Activated T-helper 9 cell treated with anti-CD3 and anti-CD28 coated beads, Interleukin-2, amount 50 U/mL, for 16 hours (primary cell): ENCODE results near the gene PSMC4.
"Not testable (repeated sequence)": the region's sequence is repeated elsewhere in the genome, so short reads cannot be mapped to it uniquely, and the experiment has no call there.

Experiments
- DNase-seq: peaks from one replicate; pipeline ENCODE4 v3.0.0-alpha.2; 2020; ENCODE audit warnings: low read depth

The PSMC4 gene

DNA sequence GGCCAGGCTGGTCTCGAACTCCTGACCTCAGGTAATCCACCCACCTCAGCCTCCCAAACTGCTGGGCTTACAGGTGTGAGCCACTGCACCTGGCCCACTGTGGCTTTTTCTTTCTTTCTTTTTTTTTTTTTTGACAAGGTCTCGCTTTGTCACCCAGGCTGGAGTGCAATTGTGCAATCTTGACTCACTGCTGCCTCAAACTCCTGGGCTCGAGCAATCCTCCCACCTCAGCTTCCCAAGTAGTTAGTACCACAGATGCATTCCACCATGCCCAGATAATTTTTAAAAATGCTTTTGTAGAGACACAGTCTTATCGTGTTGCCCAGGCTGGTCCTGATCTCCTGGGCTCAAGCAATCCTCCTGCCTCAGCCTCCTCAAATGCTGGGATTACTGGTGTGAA is 24.4 kb upstream of the PSMC4 start:
- no peak for DNase-seq

DNA sequence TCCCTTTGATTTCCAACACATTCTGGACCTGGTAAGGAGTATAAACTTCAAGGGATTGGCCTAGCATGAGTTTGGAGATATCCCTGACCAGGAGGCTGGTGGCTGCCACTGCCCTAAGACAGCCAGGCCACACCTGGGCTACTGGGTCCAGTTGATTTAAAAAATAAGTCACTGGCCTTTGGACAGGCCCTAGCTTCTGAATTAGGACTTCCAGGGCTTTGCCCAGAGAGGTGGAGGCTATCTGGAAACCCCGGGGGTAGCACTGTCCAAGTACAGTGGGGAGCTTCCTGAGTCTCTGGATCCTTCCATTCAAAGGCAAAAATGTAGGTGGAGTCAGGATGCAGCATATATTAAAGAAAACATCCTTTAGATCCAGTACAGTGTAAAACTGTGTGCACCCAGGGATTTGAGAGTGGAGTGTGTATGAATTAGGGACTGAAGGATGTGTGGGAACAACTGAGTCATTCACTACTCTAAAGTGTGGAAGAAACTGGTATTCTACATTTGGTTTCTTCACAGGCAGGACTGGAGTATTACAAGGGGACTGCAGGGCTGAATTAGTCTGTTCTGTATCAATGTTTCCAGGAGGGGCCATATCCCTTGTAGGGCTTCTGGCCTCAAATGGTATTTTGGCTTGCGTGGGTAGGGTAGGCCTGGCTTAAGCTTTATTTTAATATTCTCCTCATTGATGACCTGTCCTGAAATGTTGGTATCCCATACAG is 21.8 kb upstream of the PSMC4 start:
- DNase-seq, result no peak

DNA sequence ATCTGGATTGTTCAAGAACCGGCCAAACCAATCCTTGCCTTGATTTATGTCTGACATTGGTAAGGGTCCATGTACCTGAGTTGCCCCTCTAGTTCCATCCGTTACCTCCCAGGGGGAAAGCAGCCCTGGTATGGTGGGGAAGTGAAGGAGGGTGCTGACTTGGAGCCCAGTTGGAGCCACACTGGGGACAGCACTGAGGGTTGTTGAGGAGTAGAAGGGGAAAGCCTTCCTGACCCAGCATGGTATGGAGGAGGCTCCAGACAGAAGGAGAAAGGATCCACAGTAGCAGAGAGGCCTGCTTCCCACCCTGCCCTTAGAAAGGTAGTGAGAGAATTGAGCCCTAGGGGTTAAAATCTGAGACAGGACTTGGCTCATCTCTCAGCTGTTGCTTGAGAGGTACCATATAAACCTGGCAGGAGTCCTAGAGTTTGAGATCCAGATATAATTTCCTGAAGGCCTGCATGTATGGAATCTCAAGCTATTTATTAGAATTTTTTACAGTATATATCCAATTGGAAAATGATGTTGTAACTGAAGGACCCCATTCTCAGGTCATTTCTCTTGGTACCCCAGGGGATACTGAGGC is 19.8 kb upstream of the PSMC4 start:
- no peak for DNase-seq

DNA sequence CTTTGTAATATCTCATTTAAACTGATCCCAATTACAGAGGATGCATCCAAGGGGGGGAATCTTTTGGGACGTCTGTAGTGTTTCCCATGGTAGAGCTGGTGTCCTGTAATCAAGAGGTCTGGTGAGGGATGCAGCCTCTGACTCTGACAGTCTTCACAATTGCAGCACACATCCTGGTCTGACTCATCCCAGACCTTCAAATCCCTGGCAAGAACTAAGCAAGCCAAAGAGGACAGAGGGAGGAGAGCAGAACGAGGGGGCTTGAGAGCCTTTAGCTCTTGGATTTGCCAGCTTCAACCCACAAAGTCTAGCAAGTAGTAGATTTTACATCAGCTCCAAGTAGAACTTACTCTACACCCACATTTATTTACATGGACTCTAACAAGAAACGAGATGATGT is 19.3 kb upstream of the PSMC4 start:
- DNase-seq, result no peak

DNA sequence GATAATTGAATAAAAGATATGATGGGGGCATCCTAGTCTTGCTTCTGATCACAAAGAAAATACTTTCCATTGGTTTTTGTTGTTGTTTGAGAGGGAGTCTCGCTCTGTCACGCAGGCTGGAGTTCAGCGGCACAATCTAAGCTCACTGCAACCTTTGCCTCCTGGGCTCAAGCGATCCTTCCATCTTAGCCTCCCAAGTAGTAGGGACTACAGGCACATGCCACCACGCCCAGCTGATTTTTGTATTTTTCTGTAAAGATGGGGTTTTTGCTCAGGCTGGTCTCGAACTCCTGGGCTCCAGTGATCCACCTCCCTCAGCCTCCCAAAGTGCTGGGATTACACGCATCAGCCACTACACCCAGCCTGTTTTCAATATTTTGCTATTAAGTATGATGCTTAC is 17.1 kb upstream of the PSMC4 start:
- DNase-seq, result no peak

DNA sequence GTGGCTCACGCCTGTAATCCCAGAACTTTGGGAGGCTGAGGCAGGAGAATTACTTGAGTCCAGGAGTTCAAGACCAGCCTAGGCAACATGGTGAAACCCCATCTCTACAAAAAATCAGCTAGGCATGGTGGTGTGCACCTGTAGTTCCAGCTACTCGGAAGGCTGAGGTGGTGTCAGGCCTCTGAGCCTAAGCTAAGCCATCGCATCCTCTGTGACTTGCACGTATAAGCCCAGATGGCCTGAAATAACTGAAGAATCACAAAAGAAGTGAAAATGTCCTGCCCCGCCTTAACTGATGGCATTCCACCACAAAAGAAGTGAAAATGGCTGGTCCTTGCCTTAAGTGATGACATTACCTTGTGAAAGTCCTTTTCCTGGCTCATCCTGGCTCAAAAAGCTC is 13.1 kb upstream of the PSMC4 start:
- not testable (repeated sequence) for DNase-seq

DNA sequence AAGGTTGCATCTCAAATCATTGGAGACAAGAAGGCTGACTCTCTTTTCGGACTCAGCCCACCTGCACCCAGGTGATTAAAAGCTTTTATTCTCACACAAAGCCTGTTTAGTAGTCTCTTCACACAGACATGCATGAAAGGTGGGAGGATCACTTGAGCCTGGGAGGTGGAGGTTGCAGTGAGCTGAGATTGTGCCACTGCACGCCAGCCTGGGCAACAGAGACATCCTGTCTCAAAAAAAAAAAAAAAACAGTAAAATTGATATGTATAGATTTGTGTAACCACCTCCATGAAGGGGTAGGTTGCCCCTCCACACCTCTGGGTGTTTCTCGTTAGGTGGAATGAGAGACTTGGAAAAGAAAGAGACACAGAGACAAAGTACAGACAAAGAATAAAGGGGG is 12.0 kb upstream of the PSMC4 start:
- not testable (repeated sequence) for DNase-seq

- not testable (repeated sequence) for DNase-seq
Measured at GRCh38 chr19:39959407-39959806, 11.6 kb upstream of the PSMC4 start.

DNA sequence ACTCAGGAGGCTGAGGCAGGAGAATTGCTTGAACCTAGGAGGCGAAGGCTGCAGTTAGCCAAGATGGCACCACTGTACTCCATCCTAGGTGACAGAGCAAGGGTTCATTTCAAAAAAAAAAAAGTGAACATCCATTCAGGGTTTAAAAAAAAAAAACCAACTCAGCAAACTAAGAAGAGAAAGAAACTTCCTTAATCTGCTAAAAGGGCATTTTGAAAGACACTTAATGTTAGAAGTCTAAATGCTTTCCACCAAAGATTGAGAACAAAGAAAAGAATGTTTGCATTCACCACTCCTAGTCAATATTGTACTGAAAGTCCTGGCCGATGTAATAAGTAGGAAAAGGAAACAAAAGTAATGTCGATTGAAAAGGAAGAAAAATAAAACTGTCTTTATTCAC is 7.1 kb upstream of the PSMC4 start:
- DNase-seq, result no peak

GRCh38 chr19:39966617-39967016 is 4.3 kb upstream of the PSMC4 start:
- DNase-seq, result no peak

DNA sequence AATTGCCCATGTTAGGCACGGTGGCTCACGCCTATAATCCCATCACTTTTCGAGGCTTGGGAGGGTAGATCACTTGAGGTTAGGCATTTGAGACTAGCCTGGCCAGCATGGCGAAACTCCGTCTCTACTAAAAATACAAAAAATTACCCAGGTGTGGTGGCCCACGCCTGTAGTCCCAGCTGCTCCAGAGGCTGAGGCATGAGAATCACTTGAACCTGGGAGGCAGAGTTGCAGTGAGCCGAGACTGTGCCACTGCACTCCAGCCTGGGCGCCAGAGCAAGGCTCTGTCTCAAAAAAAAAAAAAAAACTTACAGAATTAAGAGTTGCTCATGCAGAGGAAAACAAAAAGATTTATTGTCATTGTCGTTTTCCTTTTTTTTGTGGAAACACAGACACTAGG is 3.4 kb upstream of the PSMC4 start:
- DNase-seq, result no peak

DNA sequence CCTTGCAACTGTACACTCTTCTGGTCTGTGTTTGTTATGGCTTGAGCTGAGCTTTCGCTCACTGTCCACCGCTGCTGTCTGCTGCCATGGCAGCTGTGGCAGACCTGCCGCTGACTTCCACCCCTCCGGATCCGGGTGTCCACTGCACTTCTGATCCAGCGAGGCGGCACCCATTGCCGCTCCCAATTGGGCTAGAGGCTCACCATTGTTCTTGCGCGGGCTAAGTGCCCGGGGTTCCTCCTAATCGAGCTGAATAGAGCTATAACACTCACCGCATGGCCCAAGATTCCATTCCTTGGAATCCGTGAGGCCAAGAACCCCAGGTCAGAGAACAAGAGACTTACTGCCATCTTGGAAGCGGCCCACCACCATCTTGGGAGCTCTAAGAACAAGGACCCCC is 2.2 kb upstream of the PSMC4 start:
- DNase-seq, result no peak

- no peak for DNase-seq
Measured at GRCh38 chr19:39969266-39969665, 1.7 kb upstream of the PSMC4 start.

DNA sequence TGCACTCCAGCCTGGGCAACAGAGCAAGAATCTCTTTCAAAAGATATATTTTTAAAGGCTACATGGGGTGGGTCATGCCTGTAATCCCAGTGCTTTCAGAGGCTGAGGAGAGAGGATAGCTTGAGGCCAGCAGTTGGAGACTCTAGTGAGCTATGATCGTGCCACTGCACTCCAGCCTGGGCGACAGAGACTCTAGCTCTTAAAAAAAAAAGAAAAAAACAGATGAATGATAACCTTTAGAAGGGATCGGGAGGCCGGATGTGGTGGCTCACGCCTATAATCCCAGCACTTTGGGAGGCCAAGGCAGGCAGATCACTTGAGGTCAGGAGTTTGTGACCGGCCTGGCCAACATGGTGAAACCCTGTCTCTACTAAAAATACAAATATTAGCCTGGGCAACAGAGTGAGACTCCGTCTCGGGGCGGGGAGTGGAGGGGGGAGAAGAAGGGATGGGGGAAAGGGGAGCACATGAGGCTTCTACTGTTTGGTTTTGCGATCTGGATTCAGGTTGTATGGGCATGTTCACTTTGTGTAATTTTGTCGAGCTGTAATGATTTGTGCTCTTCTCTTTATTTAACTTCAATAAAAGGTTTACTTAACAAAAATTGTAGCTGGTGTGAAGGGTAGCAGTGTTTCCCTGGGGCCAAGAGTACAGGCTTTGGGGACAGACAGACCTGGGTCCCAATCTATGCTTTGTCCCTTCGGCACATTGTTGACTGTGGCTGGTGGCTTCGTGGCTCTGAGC is 1.1 kb upstream of the PSMC4 start:
- no peak for DNase-seq

- no peak for DNase-seq
Measured at GRCh38 chr19:39970425-39970674, 615 bp upstream of the PSMC4 start.

DNA sequence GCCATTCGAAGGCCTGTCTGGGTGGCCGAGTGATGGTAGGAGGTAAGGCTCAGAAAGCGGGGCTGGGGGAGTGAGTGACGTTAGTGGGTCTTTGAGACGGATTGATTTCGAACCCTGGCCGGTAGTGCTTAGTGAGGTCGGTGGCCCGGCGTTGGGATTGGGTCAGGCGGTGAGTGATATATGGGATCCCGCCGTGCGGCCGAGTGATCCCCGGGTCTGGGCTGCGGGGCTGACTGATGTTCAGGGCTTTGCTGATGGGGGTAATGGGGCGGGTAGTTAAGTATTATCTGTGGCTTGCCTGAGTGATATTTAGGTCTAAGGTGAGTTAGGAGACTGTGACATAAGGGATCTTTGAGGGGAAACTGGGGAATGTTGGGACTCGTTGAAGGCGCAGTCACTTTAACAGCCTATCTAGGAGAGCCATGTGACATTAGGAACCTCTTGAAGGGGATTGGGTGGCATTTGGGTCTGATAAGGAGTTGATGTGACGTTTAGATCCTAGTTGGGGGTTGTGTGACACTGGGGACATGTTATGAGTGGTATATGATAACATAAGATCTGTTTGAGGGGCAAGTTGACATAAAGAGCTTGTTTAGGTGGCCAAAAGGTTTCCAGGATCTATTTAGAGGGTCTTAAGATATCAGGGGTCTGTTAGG is 543 bp downstream of the PSMC4 start:
- no peak for DNase-seq

- DNase-seq, result no peak
Measured at GRCh38 chr19:39974377-39975155, 3.6 kb downstream of the PSMC4 start.

GRCh38 chr19:39982883-39983282 is 11.9 kb downstream of the PSMC4 start:
- no peak for DNase-seq

GRCh38 chr19:39983695-39984300 is 12.8 kb downstream of the PSMC4 start:
- no peak for DNase-seq

DNA sequence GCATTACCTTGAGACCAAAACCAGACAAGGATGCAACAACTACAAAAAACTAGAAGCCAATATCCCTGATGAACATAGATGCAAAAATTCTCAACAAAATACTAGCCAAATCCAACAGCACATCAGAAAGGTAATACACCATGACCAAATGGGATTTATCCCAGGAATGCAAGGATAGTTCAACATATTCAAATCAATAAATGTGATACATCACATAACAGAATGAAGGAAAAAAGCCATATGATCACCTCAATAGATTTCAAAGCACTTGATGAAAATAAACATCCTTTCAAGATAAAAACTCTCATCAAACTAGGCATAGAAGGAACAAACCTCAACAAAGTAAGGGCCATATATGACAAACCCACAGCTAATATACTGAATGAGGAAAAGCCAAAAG is 15.7 kb downstream of the PSMC4 start:
- no peak for DNase-seq

DNA sequence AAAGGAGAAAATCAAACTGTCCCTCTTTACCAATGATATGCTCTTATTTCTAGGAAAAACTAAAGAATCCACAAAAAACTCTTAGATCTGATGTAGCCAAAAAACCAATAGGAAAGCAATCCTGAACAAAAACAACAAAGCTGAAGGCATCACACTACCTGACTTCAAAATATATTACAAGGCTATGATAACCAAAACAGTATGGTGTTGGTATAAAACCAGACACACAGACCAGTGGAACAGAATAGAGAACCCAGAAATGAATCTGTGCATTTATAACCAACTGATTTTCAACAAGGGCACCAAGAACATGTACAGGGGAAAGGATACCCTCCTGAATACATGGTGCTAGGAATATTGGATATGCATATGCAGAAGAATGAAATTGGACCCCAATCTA is 16.2 kb downstream of the PSMC4 start:
- DNase-seq, result no peak

GRCh38 chr19:39987596-39987995 is 16.6 kb downstream of the PSMC4 start:
- DNase-seq, result no peak
